Fibroblast of lung (primary cell): ENCODE results near the gene ATP5F1E.

Experiments
- EZH2 ChIP-seq: IDR thresholded peaks from 2 replicates; pipeline ENCODE4 v1.5.1; 2012; ENCODE audit warnings: low read length, control low read depth, mild to moderate bottlenecking; ENCODE audit errors: missing control alignments
- TF ChIP-seq, protein P1 (sequence below), 2 donors: IDR thresholded peaks in 1 of 2; conservative IDR thresholded peaks in 1 of 2; 1 replicate in 1 of 2; 2 replicates in 1 of 2; pipeline ENCODE4 v1.5.1; 2011 to 2012; ENCODE audit warnings: low read length in 2 of 2, control low read depth in 1 of 2, inconsistent platforms in 1 of 2, low read depth in 1 of 2, mild to moderate bottlenecking in 1 of 2

DNA sequence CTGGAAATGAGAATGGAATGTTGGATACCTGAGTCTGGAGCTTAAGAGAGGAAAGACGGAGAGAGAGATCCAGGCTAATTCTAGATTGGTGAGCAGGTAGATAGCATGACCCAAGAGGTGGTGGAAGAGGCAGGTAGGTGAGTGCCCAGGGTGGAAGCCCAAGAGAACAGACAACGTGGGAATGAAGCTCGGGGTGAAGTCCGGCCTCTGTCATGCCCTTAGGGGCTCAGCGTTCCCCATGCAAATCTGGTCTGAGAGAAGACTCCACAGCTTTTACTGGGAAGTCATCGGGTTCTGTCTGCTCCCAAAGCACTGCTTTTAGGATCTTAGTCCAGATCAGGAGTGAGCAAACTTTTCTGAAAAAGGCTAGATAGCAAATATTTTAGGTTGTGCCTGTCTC is 47.4 kb downstream of the ATP5F1E start:
- TF ChIP-seq, protein P1, sequence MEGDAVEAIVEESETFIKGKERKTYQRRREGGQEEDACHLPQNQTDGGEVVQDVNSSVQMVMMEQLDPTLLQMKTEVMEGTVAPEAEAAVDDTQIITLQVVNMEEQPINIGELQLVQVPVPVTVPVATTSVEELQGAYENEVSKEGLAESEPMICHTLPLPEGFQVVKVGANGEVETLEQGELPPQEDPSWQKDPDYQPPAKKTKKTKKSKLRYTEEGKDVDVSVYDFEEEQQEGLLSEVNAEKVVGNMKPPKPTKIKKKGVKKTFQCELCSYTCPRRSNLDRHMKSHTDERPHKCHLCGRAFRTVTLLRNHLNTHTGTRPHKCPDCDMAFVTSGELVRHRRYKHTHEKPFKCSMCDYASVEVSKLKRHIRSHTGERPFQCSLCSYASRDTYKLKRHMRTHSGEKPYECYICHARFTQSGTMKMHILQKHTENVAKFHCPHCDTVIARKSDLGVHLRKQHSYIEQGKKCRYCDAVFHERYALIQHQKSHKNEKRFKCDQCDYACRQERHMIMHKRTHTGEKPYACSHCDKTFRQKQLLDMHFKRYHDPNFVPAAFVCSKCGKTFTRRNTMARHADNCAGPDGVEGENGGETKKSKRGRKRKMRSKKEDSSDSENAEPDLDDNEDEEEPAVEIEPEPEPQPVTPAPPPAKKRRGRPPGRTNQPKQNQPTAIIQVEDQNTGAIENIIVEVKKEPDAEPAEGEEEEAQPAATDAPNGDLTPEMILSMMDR (conservative IDR thresholded peaks at IDR 0.05 in 1 of 2, IDR thresholded peaks at IDR 0.05 in 1 of 2; ENCODE audit: low read depth in 1 of 2, low read length in 2 of 2): no peak
- TF ChIP-seq EZH2: no peak
